ENCODE results near the gene ADCK2.
"Not testable (repeated sequence)": the region's sequence is repeated elsewhere in the genome, so short reads cannot be mapped to it uniquely, and the experiment has no call there.

The ADCK2 gene, protein sequence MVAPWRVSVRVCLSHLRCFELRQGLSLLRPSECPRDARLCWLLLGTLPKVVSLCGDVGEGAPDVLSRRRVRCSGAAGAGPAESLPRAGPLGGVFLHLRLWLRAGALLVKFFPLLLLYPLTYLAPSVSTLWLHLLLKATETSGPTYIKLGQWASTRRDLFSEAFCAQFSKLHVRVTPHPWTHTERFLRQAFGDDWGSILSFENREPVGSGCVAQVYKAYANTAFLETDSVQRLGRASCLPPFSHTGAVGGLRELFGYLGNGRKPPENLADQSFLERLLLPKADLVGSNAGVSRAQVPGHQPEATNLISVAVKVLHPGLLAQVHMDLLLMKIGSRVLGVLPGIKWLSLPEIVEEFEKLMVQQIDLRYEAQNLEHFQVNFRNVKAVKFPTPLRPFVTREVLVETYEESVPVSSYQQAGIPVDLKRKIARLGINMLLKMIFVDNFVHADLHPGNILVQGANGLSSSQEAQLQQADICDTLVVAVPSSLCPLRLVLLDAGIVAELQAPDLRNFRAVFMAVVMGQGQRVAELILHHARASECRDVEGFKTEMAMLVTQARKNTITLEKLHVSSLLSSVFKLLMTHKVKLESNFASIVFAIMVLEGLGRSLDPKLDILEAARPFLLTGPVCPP
- 24.5 to 34.0 (median 27.4) reads per million in 3 experiments for total RNA-seq

DNA sequence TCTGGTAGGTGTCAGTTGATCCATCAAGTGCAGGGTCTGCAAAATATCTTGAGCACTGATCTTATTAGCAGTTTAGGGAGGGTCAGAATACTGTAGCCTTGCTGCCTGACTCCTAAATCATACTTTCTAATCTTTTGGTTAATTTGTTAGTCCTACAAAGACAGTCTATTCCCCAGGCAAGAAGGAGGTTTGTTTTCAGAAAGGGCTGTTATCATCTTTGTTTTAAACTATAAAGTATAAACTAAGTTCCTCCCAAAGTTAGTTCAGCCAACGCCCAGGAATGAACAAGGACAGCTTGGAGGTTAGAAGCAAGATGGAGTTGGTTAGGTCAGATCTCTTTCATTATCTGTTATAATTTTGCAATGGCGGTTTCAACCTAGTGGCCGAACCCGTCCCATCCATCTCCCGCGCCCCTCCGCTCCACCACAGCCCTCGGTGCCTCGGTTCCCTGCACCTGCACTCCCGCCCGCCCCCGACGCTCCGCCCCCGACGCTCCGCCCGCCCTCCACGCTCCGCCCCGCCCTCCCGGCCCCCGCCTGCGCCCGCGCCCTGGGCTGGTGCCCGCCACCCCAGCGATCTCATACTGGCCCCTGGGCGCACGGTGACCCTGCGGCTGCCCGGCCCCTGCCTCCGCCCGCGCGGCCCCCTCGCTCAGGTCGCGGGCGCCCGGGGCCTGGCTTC is at the start of gene ADCK2:
ADCK2 (plus strand) TSS at position 564 of the 681 bp plus-strand sequence. CDS start 386 bp downstream, outside the sequence.
- no peak for DNase-seq

DNA sequence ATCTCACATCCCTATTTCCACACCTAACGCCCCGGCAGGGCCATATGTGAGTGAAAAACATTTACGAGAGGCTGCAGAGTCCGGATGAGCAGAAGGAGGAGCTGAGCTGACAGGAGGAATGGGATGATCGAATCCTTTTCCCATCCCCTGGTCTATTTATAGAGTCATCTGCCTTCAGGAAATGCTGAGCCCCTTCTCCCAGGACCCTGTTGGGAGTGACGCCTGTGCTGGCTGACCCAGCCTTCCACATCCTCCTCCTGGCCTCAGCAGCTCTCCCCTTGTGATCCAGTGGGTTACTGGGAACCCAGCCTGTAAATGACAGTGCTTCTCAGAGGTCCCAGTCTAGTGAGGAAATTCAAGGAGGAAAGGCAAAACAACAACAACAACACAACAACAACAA is 48.8 kb upstream of the ADCK2 start:
- DNase-seq, result no peak

DNA sequence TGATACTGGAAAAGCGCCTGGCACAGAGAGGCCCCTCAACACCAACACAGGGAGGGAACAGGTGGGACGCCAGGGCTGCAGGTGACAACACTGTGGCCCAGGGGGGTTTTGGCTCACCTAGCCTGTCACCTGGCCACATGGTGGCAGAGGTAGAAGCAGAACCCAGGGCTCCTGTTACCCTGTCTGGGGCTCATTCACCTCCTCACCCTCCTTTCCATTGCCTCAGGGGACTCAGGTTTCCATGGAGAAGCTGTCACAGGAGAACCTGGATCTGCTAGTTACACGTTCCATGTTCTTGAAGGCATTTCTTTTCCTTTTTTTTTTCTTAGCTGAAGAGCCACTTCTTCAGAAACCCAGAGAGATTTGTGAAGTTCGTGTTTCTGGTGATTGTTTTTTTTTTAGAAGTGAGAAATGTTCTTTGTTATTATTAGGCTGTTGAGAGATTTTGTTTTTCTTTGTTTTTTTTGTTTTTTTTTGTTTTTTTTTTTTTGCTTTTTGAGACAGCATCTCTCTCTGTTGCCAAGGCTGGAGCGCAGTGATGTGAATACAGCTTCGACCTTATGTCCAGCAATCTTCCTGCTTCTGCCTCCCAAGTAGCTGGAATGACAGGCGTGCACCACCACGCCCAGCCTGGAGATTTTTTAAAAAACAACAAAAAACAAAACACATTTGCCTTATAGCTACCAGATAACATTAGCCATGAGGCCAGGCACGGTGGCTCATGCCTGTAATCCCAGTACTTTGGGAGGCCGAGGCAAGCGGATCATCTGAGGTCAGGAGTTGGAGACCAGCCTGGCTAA is 48.2 kb upstream of the ADCK2 start:
- no peak for DNase-seq

DNA sequence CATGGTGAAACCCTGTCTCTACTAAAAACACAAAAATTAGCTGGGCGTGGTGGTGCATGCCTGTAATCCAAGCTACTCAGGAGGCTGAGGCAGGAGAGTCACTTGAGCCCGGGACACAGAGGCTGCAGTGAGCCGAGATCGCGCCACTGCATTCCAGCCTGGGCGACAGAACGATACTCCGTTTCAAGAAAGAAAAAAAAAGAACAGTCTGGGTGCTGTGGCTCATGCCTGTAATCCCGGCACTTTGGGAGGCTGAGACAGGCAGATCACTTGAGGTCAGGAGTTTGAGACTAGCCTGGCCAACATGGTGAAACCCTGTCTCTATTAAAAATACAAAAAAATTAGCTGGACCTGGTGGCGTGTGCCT is 47.6 kb upstream of the ADCK2 start:
- DNase-seq, result not testable (repeated sequence)

DNA sequence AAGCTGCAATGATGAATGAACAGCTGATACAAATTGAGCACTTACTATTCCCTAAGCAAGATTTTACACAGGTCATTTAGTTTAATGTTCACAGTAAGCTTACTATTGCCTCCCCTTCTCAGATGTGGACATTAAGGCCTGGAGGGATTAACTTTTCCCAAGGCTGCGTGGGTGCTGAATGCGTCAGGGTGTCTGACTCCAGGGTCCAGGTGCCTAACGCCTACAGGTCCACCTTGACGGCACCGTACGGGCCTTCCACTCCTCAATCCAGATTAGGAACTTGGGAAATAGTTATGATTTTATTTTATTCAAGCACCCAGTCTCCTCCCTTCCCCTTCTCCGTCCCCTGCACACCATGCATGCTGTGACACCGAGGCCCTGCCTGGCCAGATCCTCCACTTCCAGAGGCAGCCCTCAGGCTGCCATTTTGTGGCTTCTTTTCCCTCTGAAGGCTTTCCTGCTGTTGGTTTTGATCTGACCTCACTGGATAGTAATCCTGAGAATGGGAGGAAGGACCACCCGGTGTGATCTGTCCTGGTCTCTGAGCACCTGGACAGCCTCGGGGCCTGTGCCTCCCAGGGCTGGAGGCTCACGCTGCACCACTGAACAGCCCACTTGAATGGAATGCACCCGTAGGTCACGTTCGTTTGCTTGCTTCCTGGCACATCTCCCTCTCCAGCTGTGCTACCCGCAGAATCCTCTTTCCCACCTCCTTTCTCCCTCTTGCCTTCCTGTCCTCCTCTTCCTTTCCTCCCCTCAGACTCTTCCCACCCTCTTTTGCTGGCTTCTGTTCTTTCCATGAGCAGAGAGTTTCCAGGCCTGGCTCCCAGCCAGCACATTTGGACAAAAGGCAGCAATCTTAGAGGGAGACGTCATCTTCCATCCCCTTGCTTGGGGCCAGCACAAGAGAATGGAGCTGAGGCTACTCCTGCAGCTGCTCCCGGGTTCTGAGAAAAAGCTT is 46.6 kb upstream of the ADCK2 start:
- no peak for DNase-seq

DNA sequence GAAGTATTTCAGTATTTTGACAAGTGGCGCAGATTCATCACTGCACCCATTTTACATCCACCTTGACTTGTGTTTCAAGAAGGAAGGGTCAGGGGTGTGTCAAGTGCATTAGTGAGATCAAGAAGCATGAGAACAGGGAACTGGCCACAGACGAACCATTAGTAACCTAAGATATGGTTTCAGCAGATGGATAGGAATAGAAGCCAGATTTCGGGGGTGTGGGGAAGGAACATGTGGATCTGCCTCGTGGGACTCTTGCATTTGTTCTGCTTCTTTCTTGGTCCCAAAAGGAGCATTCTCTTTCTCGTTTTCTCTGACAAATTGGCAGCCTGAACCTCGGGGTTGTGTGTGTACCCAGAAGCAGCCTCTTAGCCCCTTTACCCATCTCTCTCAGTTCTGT is 41.7 kb upstream of the ADCK2 start:
- DNase-seq, result no peak

DNA sequence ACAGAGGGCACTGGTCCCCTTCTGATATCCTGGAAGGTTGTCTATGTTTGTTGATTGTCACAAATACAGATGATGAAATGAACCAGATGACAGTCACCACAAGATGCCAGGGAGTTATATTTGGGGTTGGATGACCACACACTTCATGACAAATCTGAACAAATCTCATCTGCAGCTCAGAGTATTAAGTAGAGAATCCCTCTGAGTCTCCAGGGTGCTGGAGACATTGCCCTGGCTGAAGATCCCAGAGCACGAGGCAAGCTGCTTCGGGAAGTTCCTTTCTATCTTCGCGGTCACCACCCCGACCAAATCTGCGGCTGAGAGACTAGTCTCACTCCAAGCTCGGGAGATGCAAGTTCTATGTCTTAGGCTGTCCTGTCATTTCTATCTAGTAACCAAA is 41.1 kb upstream of the ADCK2 start:
- no peak for DNase-seq

DNA sequence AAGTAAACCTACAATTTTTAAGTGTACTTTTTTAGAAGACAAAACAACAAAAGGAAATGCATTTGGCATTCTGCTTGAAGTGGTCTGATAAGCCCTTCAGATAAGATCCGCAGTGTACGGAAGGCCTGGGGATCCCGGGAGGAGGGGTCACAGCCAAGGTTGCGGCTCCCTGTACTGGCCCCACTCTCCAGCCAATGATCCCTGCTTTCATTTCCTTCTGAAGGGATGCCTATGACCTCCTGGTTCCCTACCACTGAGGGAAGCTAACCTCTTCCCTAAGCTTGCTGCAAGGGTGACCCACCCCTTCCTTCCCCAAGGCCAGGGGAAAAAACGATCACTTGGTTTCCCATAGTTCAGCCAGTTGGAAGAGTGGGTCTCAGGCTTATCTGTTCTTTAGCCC is 37.4 kb upstream of the ADCK2 start:
- DNase-seq, result no peak

DNA sequence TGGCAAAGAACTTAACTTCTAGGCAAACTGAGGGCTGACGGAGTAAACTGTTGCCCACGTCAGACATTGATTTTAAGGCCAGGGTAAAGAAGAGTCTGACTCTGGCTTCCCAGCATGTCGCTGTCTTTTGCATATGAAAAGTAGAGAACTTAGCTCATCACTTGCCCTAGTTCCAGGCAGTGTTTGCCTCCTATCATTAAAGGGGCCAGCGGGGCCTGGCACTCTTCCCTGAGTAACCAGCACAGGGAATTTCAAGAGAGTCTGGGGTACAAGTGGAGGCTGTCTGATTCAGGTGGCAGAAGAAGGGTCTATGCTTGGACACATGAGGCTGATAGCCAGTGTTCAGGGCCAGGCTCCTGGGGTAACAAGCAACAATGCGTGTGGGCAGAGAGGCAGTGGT is 36.9 kb upstream of the ADCK2 start:
- no peak for DNase-seq

DNA sequence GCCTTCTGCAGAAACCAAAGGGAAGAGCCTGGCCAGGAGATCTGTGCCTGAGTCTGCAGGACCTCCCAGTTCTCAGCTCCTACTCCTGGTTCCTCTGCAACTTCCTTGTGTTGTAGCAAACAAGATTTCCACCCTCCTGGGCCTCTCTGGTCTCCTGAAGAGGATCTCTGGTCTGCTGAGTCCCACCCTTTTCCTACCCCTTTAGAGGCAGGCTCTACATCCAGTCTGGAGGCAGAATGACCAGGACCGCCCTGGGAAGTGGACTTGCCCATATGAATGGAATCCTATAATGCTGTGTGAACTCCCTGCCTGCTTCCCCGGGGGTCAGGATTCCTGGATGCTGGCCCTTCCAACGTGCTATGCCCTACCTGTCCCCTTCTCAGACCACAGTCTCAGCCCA is 35.3 kb upstream of the ADCK2 start:
- no peak for DNase-seq

DNA sequence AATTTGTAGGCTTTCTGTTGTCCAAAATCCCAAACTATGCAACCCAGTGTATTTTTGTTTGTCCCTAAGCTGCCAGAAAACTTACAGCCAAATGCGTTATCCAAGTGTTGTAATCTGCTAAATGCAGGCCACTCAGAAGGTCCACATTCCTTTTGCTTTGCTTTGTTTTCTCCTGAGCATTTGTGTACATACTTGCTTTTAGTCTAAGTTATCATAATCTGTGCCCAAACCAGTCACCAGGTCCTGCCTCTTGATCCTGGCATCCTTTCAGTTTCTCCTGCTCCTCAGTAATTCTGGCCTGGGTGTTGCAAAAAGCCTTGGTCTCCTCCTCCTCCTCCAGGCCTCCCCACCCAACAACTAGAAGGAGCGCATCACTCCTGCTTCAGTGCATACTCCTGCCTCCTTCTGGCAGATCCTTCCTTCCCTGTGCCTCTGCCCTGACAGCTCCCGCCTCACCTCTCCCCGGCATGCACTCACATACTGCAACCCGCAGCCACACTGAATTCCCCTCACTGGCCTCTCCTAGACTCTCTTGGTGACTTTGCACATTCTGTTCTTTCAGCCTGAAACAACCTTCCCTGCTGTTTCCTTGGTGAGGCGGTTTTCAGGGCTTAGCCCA is 34.5 kb upstream of the ADCK2 start:
- DNase-seq, result no peak

DNA sequence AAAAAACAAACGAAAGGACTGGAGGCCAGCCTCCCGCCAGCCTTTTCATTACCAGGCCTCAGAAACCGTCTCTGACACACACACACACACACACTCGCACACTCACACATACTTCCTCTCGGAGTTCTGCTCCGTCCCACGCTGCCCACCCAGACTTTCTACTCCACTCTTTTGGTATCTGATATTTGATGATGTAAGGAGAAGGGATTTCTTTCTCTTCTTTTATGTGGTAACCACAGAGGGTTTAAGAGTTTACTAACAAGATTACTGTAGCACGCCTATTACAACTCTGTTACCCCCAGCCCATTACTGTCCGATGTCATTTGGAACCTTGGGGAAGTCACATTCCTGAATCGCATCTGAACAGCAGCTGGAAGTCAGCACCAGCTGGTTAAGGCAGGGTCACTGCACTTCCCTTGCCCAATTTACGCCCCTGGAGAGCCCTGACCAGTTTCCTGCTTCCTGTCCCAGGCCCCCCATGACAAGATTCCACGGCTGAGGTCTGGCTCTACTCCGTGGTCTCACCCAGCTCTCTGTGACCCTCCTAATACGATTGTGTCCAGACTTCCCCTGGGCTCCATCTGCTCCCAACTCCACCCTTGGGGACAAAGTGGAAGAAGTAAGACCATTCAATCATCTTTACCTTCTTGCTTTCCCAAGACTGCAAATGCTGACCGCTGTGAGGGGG is 33.2 kb upstream of the ADCK2 start:
- DNase-seq, result no peak

DNA sequence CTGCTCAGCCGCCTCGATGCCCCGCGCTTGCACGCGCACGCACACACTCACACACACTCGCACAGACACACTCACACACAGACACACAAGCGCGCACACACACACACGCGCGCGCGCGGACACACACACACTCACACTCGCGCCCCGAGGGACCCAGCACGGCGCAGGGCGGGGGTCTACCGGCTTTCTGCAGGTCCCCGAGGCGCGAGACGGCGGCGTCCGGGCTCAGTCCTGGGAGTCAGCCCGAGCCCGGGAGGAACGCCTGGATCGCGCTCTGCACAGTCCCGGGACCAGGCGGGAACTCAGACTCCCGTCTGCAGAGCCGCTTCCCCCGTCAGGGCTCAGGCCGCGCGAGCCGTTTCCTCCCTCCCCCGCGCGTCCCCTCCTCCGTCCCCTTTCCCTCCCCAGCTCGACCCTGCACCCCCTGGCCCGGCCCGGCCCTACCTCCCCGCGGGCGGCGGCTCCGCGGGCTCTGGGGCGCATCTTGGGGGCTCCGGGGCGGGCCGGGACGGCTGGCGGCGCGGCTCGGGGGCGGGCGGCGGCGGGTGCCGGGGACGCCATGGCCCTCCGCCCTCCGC is 32.6 kb upstream of the ADCK2 start:
- no peak for DNase-seq

DNA sequence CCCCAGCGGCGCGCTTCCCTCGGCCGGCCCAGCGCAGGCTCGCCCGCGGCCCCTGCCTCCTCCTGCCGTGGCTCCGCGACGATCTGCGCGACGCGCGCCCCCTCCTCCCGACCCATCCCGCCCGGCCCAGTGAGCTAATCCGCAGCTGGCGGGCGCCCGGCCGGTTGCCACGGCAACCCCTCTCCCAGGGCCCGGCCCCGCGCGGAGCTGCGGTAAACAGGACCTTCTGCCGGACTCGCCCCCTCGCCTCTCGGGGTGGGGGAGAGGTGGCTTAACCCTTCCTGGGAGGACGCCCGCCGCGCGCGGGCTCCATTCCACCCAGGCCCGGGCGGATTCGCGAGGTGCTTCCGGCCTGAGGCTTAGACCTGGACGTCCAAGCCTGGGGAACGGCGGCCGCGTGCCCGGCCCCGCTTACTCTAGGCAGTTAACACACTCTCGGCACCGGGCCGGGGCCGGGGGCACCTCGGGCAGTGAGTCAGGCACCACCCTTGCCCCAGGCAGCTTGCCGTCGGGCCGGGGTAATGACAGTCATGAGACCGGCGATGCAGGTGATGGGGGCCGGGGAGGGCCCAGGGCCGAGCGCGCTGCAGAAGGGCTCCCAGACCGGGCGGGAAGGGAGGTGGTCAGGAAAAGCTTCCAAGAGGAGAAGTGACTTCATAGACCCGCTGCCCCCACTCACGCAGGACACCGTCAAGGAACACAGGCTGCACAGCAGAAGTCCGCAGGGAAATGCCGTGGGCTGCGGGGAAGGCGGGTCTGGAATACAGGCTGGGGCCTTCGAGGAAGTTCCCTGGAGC is 31.8 kb upstream of the ADCK2 start, which contains the start of gene DENND2A:
DENND2A (minus strand) TSS at position 87 of the 797 bp plus-strand sequence. CDS start 38,416 bp downstream, outside the sequence.
- no peak for DNase-seq

DNA sequence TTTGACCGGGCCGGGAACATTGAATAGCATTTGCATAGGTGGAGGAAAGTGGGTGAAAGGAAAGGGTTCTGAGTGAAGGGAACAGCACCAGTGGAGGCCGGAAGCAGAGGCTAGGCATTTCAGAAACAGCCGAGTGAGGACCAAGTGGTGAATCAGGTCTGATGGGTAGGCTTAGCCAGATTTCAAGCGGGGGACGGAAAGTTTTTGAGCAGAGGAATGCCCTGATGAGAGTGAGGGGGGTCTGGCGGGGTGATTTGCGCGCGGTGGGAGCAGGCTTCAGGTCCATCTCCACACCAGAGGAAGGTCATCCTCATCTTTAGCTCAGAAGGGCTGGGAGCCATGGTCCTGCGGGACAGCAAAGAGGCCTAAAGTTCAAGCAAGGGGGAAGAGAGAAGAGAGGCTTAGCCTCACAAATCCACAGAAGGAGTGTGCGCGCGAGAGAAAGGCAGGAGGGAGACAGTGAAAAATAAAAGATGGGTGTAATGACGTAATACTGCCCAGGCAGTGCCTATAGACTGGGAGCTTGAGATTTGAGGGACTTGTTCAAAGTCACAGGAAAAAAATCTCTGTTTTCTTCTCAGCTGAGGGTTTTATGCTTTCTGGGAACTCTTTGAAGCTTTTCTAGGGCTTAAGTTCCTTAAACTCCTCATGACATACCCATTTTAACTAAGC is 31.1 kb upstream of the ADCK2 start:
- DNase-seq, result no peak

DNA sequence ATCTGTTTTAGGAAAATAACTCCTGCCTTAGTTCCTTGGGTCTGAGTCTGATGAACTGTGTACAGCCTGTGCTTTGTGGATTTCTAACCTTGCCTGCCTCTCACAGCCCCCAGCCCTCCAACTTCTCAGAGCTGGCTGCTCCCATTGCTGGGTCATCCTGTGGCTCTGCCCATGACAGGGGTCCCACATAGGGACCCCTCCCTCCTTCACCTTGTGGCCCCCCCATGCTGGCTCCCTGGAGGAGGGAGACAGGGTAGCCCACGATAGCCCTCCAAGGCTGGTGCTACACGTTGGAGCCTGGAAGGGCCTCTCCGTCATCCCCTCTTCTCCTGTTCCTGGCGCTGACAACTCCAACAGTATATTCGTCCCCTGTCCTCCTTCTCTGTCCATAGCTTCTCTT is 29.3 kb upstream of the ADCK2 start:
- DNase-seq, result no peak

DNA sequence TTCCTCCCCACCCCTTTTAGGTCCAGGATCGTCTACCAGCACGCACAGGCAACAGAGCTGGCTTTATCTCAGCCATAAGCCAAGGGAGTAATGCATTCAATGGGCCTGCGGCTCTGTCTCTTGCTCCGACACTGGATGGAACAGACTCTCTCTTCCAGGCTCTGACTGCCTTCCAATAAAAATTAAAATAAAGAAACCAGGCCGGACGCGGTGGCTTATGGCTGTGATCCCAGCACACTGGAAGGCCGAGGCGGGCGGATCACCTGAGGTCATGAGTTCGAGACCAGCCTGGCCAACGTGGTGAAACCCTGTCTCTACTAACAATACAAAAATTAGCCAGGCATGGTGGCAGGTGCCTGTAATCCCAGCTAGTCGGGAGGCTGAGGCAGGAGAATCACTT is 28.0 kb upstream of the ADCK2 start:
- DNase-seq, result not testable (repeated sequence)

DNA sequence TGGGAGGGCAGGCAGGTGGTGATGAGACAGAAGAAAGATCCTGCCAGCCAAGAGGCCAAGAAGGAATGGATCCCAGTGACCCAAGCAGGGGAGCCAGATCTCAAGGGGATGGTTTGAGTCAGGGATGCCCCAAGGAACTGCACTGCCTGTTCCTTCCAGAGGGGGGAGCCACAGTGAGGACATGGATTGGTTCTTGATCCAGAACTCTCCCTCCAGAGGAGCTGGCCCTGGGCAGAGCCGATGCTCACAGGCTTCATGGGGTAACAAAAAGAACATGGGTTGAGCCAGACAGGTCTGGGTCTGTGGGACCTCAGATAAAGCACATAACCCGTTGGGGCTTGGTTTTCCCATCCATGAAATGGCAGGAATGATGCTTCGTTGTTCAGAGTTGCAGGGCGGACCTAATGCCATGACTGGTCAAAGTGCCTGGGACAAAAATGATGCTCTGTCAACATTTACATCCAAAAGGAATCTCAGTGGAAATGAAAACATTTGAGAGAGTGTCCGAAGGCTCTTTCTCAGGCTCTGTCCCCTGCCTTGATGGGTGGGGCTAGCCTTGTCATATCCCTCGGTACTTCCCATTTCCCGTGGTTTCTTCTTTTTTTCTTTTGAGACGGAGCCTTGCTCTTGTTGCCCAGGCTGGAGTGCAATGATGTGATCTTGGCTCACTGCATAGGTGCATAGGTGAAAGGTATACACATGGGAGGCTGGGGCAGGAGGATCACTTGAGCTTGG is 27.4 kb upstream of the ADCK2 start:
- no peak for DNase-seq

Data from central memory CD4-positive, alpha-beta T cell (primary cell).